ENCODE data around the gene ZNF500.

ZNF500 gene

GRCh38 chr16:4760221-4760910 lies 6.6 kb downstream of the ZNF500 start:
- no peaks in the 10 kb centered on the region for H3K27me3 ChIP-seq (replicated peaks in 2 of 5; ENCODE audit: control insufficient read depth in 4 of 5, insufficient read depth in 5 of 5, low read length in 4 of 5)
- peaks cover 7 to 81% (median 47%) of the 10 kb centered on the region in 4 experiments for H3K36me3 ChIP-seq (ENCODE audit: control insufficient read depth in 4 of 4, insufficient read depth in 4 of 4, low read length in 3 of 4)
- H3K4me3 ChIP-seq (ENCODE audit: control insufficient read depth in 1 of 7, extremely low read depth in 1 of 7, insufficient read depth in 4 of 7, low read depth in 2 of 7, low read length in 6 of 7) = no peak overlapping the region
- H3K4me1 ChIP-seq (ENCODE audit: control extremely low read depth in 1 of 4, control insufficient read depth in 4 of 4, insufficient read depth in 4 of 4, low read length in 3 of 4) = peaks cover 0 to 5% (median 2%) of the 10 kb centered on the region in 4 experiments
- WGBS (ENCODE audit: insufficient coverage) = 97% methylated on average over 20 of the region's 23 CpGs
- H3K27ac ChIP-seq (ENCODE audit: insufficient read depth in 1 of 2, low read depth in 1 of 2, low read length in 2 of 2, poor library complexity in 1 of 2, severe bottlenecking in 2 of 2) = no peak overlapping the region
- ChIA-PET POLR2A (no interaction called here), CTCF (interaction anchor here (1.3 to 1.4 kb wide), 3 partner anchors 8 to 42 kb away, joined by 3 to 4 read pairs (median 3); partner anchors contain the start of gene ROGDI)
- DNase-seq = no peak
- peaks cover 0 to 5% (median 2%) of the 10 kb centered on the region in 5 experiments for H3K9me3 ChIP-seq (ENCODE audit: control extremely low read depth in 1 of 5, control insufficient read depth in 4 of 5, insufficient read depth in 2 of 5, low read depth in 1 of 5, low read length in 4 of 5)

DNA sequence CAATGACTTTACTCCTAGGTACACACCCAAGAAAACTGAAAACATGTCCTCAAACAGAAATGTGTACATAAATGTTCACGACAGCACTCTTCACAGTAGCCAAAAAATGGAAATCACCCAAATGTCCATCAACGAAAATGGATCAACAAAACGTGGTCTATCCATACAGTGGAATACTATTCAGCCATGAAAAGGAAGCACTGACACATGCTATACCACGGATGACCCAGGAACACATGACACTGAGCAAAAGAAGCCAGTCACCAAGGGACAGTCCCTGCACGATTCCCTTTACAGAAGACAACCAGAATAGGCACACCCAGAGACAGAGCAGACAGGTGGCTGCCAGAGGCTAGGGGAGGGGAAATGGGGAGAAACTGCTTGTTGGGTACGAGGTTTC lies 11.3 kb downstream of the ZNF500 start:
- Histone ChIP-seq H3K27me3 (replicated peaks in 2 of 5; ENCODE audit: control insufficient read depth in 4 of 5, insufficient read depth in 5 of 5, low read length in 4 of 5) (no peaks in the 10 kb centered on the region), H3K9me3 (ENCODE audit: control extremely low read depth in 1 of 5, control insufficient read depth in 4 of 5, insufficient read depth in 2 of 5, low read depth in 1 of 5, low read length in 4 of 5) (peaks cover 0 to 9% (median 4%) of the 10 kb centered on the region in 5 experiments), H3K4me1 (ENCODE audit: control extremely low read depth in 1 of 4, control insufficient read depth in 4 of 4, insufficient read depth in 4 of 4, low read length in 3 of 4) (no peaks in the 10 kb centered on the region), H3K36me3 (ENCODE audit: control insufficient read depth in 4 of 4, insufficient read depth in 4 of 4, low read length in 3 of 4) (peaks cover 9 to 88% (median 60%) of the 10 kb centered on the region in 4 experiments), H3K4me3 (ENCODE audit: control insufficient read depth in 1 of 7, extremely low read depth in 1 of 7, insufficient read depth in 4 of 7, low read depth in 2 of 7, low read length in 6 of 7) (no peak overlapping the region), H3K27ac (ENCODE audit: insufficient read depth in 1 of 2, low read depth in 1 of 2, low read length in 2 of 2, poor library complexity in 1 of 2, severe bottlenecking in 2 of 2) (no peak overlapping the region)
- DNase-seq = no peak
- WGBS (ENCODE audit: insufficient coverage) = 95% methylated on average over 6 of the region's 6 CpGs
- POLR2A ChIA-PET = no interaction called here
- CTCF ChIA-PET = no interaction called here

DNA sequence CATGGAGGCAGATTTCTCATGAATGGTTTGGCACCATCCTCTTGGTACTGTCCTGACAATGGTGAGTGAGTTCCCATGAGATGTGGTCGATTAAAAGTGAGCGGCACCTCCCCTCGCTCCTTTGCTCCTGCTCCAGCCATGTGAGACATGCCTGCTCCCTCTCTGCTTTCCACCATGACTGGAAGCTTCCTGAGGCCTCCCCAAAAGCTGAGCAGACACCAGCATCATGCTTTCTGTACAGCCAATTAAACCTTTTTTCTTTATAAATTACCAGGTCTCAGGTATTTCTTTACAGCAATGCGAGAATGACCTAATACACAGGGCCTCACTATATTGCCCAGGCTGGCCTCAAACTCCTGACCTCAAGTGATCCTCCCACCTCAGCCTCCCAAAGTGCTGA lies 12.1 kb downstream of the ZNF500 start:
- H3K27ac ChIP-seq (ENCODE audit: insufficient read depth in 1 of 2, low read depth in 1 of 2, low read length in 2 of 2, poor library complexity in 1 of 2, severe bottlenecking in 2 of 2) = no peak overlapping the region
- POLR2A ChIA-PET = no interaction called here
- CTCF ChIA-PET = no interaction called here
- no peaks in the 10 kb centered on the region for H3K27me3 ChIP-seq (replicated peaks in 2 of 5; ENCODE audit: control insufficient read depth in 4 of 5, insufficient read depth in 5 of 5, low read length in 4 of 5)
- H3K9me3 ChIP-seq (ENCODE audit: control extremely low read depth in 1 of 5, control insufficient read depth in 4 of 5, insufficient read depth in 2 of 5, low read depth in 1 of 5, low read length in 4 of 5) = peaks cover 0 to 9% (median 4%) of the 10 kb centered on the region in 5 experiments
- 97% methylated on average over 4 of the region's 4 CpGs for WGBS (ENCODE audit: insufficient coverage)
- no peak for DNase-seq
- H3K36me3 ChIP-seq (ENCODE audit: control insufficient read depth in 4 of 4, insufficient read depth in 4 of 4, low read length in 3 of 4) = peaks cover 5 to 84% (median 56%) of the 10 kb centered on the region in 4 experiments
- no peak overlapping the region for H3K4me3 ChIP-seq (ENCODE audit: control insufficient read depth in 1 of 7, extremely low read depth in 1 of 7, insufficient read depth in 4 of 7, low read depth in 2 of 7, low read length in 6 of 7)
- H3K4me1 ChIP-seq (ENCODE audit: control extremely low read depth in 1 of 4, control insufficient read depth in 4 of 4, insufficient read depth in 4 of 4, low read length in 3 of 4) = no peaks in the 10 kb centered on the region

- no peaks in the 10 kb centered on the region for H3K27me3 ChIP-seq (replicated peaks in 2 of 5; ENCODE audit: control insufficient read depth in 4 of 5, insufficient read depth in 5 of 5, low read length in 4 of 5)
- H3K9me3 ChIP-seq (ENCODE audit: control extremely low read depth in 1 of 5, control insufficient read depth in 4 of 5, insufficient read depth in 2 of 5, low read depth in 1 of 5, low read length in 4 of 5) = peaks cover 0 to 9% (median 4%) of the 10 kb centered on the region in 5 experiments
- WGBS (ENCODE audit: insufficient coverage) = 98% methylated on average over 8 of the region's 11 CpGs
- peaks cover 3 to 80% (median 52%) of the 10 kb centered on the region in 4 experiments for H3K36me3 ChIP-seq (ENCODE audit: control insufficient read depth in 4 of 4, insufficient read depth in 4 of 4, low read length in 3 of 4)
- no peak overlapping the region for H3K4me3 ChIP-seq (ENCODE audit: control insufficient read depth in 1 of 7, extremely low read depth in 1 of 7, insufficient read depth in 4 of 7, low read depth in 2 of 7, low read length in 6 of 7)
- DNase-seq = no peak
- H3K27ac ChIP-seq (ENCODE audit: insufficient read depth in 1 of 2, low read depth in 1 of 2, low read length in 2 of 2, poor library complexity in 1 of 2, severe bottlenecking in 2 of 2) = no peak overlapping the region
- POLR2A ChIA-PET = no interaction called here
- H3K4me1 ChIP-seq (ENCODE audit: control extremely low read depth in 1 of 4, control insufficient read depth in 4 of 4, insufficient read depth in 4 of 4, low read length in 3 of 4) = peaks cover 0 to 3% (median 0%) of the 10 kb centered on the region in 4 experiments
- CTCF ChIA-PET = interaction anchor here (0.6 kb wide), 1 partner anchor 9 kb away, joined by 3 read pairs; no protein-coding TSS in a partner anchor
Measured at GRCh38 chr16:4753227-4753626, 13.7 kb downstream of the ZNF500 start.

DNA sequence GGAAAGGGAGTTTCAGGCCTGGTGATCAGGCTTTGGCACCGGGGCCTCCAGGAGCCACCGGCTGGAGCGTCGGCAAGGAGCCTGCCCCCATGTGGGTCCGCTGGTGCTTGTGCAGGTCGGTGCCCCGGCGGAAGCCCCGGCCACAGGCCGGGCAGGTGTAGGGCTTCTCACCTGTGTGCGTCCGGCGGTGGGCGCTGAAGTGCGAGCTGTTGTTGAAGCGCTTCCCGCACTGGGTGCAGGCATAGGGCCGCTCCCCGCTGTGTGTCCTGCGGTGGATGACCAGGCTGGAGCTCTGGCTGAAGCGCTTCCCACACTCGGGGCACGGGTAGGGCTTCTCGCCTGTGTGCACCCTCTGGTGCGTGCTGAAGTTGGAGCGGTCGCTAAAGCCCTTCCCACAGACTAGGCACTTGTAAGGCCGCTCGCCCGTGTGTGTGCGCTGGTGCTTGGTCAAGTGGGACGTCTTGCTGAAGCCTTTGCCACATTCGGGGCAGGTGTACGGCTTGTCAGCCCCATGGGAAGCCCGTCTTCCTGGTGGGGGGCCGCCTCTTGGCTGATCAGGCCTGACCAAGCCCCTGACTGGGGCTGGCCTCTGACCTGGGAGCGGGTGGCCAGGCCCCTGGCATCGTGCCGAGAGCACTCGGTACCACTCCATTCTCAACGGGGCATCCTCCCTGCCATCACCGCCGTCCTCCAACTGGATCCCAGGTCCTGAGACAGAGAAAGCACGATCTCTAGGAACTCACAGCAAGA lies 14.4 kb downstream of the ZNF500 start:
- 97% methylated on average over 43 of the region's 44 CpGs for WGBS (ENCODE audit: insufficient coverage)
- no peak overlapping the region for H3K4me3 ChIP-seq (ENCODE audit: control insufficient read depth in 1 of 7, extremely low read depth in 1 of 7, insufficient read depth in 4 of 7, low read depth in 2 of 7, low read length in 6 of 7)
- CTCF ChIA-PET = interaction anchor here (0.5 to 1.2 kb wide), 3 partner anchors 8 to 904 kb away, joined by 3 to 4 read pairs (median 3); no protein-coding TSS in a partner anchor
- H3K36me3 ChIP-seq (ENCODE audit: control insufficient read depth in 4 of 4, insufficient read depth in 4 of 4, low read length in 3 of 4) = peaks cover 3 to 75% (median 51%) of the 10 kb centered on the region in 4 experiments
- H3K4me1 ChIP-seq (ENCODE audit: control extremely low read depth in 1 of 4, control insufficient read depth in 4 of 4, insufficient read depth in 4 of 4, low read length in 3 of 4) = peaks cover 0 to 6% (median 0%) of the 10 kb centered on the region in 4 experiments
- no peak overlapping the region for H3K27ac ChIP-seq (ENCODE audit: insufficient read depth in 1 of 2, low read depth in 1 of 2, low read length in 2 of 2, poor library complexity in 1 of 2, severe bottlenecking in 2 of 2)
- no peaks in the 10 kb centered on the region for H3K27me3 ChIP-seq (replicated peaks in 2 of 5; ENCODE audit: control insufficient read depth in 4 of 5, insufficient read depth in 5 of 5, low read length in 4 of 5)
- DNase-seq = no peak
- peaks cover 0 to 9% (median 4%) of the 10 kb centered on the region in 5 experiments for H3K9me3 ChIP-seq (ENCODE audit: control extremely low read depth in 1 of 5, control insufficient read depth in 4 of 5, insufficient read depth in 2 of 5, low read depth in 1 of 5, low read length in 4 of 5)
- POLR2A ChIA-PET = no interaction called here

DNA sequence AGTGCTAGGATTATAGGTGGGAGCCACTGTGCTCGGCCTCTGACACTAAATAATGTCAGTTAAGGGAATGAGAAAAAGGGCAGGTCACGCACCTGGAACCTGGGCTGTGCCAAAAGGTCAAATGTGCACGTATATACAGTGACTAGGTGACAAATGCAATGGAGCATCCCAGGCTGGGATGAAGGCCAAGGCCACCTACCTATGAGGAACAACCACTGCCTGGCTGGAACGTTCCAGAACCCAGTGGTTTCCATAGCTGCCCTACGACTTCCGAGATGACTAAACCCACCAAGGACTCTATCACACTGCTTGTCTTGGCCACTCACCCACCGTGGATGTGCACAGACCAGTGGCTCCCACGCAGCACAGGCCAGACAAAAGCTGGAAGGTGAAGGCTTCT lies 16.1 kb downstream of the ZNF500 start:
- H3K27me3 ChIP-seq (replicated peaks in 2 of 5; ENCODE audit: control insufficient read depth in 4 of 5, insufficient read depth in 5 of 5, low read length in 4 of 5) = no peaks in the 10 kb centered on the region
- H3K27ac ChIP-seq (ENCODE audit: insufficient read depth in 1 of 2, low read depth in 1 of 2, low read length in 2 of 2, poor library complexity in 1 of 2, severe bottlenecking in 2 of 2) = no peak overlapping the region
- ChIA-PET CTCF (no interaction called here), POLR2A (no interaction called here)
- no peak overlapping the region for H3K4me3 ChIP-seq (ENCODE audit: control insufficient read depth in 1 of 7, extremely low read depth in 1 of 7, insufficient read depth in 4 of 7, low read depth in 2 of 7, low read length in 6 of 7)
- peaks cover 0 to 8% (median 0%) of the 10 kb centered on the region in 4 experiments for H3K4me1 ChIP-seq (ENCODE audit: control extremely low read depth in 1 of 4, control insufficient read depth in 4 of 4, insufficient read depth in 4 of 4, low read length in 3 of 4)
- H3K36me3 ChIP-seq (ENCODE audit: control insufficient read depth in 4 of 4, insufficient read depth in 4 of 4, low read length in 3 of 4) = peaks cover 3 to 62% (median 47%) of the 10 kb centered on the region in 4 experiments
- 100% methylated on average over 7 of the region's 8 CpGs for WGBS (ENCODE audit: insufficient coverage)
- H3K9me3 ChIP-seq (ENCODE audit: control extremely low read depth in 1 of 5, control insufficient read depth in 4 of 5, insufficient read depth in 2 of 5, low read depth in 1 of 5, low read length in 4 of 5) = peaks cover 0 to 9% (median 4%) of the 10 kb centered on the region in 5 experiments
- no peak for DNase-seq

All from common myeloid progenitor, CD34-positive (primary cell).